ENCODE data around the gene DACT2.

Gene DACT2

DNA sequence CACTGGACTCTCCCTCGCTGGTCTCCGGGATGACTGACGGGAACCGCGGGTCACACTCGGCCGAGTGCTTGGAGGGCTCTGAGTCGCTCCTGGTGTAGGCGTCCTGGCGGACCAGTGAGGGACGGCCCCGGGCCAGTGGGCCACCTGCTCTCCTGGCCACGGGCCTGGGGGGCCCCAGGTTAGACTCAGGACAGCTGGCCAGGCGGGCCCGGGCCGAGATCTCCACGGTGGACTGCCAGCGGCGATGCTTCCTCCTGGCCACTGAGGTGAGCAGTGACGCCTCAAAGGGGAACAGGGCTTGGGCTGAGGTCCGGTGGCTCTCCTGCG is 11.9 kb downstream of the DACT2 start:
- ATAC-seq = no peak
- TF ChIP-seq ESRRG (CRISPR knock-in tag; IDR thresholded peaks at IDR 0.05) = no peak
- no peak for TF ChIP-seq ZNF70 (CRISPR knock-in tag; IDR thresholded peaks at IDR 0.05)
- TF ChIP-seq, protein P1, sequence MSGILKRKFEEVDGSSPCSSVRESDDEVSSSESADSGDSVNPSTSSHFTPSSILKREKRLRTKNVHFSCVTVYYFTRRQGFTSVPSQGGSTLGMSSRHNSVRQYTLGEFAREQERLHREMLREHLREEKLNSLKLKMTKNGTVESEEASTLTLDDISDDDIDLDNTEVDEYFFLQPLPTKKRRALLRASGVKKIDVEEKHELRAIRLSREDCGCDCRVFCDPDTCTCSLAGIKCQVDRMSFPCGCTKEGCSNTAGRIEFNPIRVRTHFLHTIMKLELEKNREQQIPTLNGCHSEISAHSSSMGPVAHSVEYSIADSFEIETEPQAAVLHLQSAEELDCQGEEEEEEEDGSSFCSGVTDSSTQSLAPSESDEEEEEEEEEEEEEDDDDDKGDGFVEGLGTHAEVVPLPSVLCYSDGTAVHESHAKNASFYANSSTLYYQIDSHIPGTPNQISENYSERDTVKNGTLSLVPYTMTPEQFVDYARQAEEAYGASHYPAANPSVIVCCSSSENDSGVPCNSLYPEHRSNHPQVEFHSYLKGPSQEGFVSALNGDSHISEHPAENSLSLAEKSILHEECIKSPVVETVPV (CRISPR knock-in tag; IDR thresholded peaks at IDR 0.05) = no peak
- no peak for TF ChIP-seq CSDC2 (CRISPR knock-in tag; IDR thresholded peaks at IDR 0.05)
- TF ChIP-seq, protein P2, sequence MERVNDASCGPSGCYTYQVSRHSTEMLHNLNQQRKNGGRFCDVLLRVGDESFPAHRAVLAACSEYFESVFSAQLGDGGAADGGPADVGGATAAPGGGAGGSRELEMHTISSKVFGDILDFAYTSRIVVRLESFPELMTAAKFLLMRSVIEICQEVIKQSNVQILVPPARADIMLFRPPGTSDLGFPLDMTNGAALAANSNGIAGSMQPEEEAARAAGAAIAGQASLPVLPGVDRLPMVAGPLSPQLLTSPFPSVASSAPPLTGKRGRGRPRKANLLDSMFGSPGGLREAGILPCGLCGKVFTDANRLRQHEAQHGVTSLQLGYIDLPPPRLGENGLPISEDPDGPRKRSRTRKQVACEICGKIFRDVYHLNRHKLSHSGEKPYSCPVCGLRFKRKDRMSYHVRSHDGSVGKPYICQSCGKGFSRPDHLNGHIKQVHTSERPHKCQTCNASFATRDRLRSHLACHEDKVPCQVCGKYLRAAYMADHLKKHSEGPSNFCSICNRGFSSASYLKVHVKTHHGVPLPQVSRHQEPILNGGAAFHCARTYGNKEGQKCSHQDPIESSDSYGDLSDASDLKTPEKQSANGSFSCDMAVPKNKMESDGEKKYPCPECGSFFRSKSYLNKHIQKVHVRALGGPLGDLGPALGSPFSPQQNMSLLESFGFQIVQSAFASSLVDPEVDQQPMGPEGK (CRISPR knock-in tag; IDR thresholded peaks at IDR 0.05; ENCODE audit: borderline replicate concordance) = no peak
- TF ChIP-seq TOX (CRISPR knock-in tag; IDR thresholded peaks at IDR 0.05; ENCODE audit: borderline replicate concordance) = no peak
- no peak for TF ChIP-seq SNAI2 (CRISPR knock-in tag; IDR thresholded peaks at IDR 0.05)
- TF ChIP-seq, protein P3, sequence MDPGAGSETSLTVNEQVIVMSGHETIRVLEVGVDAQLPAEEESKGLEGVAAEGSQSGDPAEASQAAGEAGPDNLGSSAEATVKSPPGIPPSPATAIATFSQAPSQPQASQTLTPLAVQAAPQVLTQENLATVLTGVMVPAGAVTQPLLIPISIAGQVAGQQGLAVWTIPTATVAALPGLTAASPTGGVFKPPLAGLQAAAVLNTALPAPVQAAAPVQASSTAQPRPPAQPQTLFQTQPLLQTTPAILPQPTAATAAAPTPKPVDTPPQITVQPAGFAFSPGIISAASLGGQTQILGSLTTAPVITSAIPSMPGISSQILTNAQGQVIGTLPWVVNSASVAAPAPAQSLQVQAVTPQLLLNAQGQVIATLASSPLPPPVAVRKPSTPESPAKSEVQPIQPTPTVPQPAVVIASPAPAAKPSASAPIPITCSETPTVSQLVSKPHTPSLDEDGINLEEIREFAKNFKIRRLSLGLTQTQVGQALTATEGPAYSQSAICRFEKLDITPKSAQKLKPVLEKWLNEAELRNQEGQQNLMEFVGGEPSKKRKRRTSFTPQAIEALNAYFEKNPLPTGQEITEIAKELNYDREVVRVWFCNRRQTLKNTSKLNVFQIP (CRISPR knock-in tag; IDR thresholded peaks at IDR 0.05; ENCODE audit: borderline replicate concordance, low read depth) = no peak
- no peak for TF ChIP-seq BACH2 (CRISPR knock-in tag; IDR thresholded peaks at IDR 0.05; ENCODE audit: borderline replicate concordance)
- TF ChIP-seq ISL1 (CRISPR knock-in tag; IDR thresholded peaks at IDR 0.05) = no peak
- TF ChIP-seq GLIS3 (CRISPR knock-in tag; IDR thresholded peaks at IDR 0.05) = no peak
- no peak for TF ChIP-seq ZNF8 (CRISPR knock-in tag; IDR thresholded peaks at IDR 0.05)
- TF ChIP-seq ZC3H10 (CRISPR knock-in tag; IDR thresholded peaks at IDR 0.05) = no peak
- TF ChIP-seq ZNF565 (CRISPR knock-in tag; conservative IDR thresholded peaks at IDR 0.05; ENCODE audit: low read depth) = no peak
- TF ChIP-seq, protein P4, sequence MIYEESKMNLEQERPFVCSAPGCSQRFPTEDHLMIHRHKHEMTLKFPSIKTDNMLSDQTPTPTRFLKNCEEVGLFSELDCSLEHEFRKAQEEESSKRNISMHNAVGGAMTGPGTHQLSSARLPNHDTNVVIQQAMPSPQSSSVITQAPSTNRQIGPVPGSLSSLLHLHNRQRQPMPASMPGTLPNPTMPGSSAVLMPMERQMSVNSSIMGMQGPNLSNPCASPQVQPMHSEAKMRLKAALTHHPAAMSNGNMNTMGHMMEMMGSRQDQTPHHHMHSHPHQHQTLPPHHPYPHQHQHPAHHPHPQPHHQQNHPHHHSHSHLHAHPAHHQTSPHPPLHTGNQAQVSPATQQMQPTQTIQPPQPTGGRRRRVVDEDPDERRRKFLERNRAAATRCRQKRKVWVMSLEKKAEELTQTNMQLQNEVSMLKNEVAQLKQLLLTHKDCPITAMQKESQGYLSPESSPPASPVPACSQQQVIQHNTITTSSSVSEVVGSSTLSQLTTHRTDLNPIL (CRISPR knock-in tag; IDR thresholded peaks at IDR 0.05; ENCODE audit: low read depth) = no peak
- TF ChIP-seq TCF4 (CRISPR knock-in tag; IDR thresholded peaks at IDR 0.05; ENCODE audit: borderline replicate concordance) = no peak
- no peak for TF ChIP-seq ZFP30 (CRISPR knock-in tag; IDR thresholded peaks at IDR 0.05)

DNA sequence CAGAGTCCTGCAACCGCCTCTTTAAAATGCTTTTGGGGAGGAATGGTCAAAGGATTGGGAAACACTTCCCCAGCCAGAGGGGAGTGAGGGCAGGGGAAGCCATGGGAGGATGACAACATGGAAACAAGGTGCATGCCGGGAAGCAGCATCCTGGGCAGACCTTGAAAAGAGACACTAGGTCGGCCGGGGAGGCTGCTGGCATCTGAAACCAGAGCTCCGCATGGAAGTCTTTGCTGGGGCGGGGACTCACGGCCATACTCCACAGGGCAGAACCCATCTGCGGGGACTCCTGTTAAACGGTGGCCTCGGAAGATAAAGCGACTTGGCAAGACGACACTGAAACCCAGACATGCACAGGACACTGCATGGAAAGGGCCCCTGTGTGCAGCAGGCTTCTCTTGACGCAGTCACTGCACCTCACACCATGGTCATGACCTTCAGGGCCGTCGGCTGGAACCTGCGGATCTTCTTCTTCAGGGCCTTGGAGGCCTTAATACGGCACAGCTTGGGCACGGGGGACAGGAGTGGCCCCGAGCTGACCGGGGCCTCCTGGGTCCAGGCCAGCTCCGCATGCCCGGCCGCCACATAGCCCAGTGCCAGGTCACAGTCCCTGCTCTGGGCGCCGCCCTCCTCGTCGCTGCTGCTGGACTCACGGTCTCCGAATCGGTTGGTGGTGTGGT is 12.4 kb downstream of the DACT2 start:
- TF ChIP-seq, protein P2 (CRISPR knock-in tag; IDR thresholded peaks at IDR 0.05; ENCODE audit: borderline replicate concordance) = no peak
- TF ChIP-seq CSDC2 (CRISPR knock-in tag; IDR thresholded peaks at IDR 0.05) (no peak), ZFP3 (CRISPR knock-in tag; IDR thresholded peaks at IDR 0.05) (no peak), ZNF8 (CRISPR knock-in tag; IDR thresholded peaks at IDR 0.05) (no peak), ESRRG (CRISPR knock-in tag; IDR thresholded peaks at IDR 0.05) (no peak), ZC3H10 (CRISPR knock-in tag; IDR thresholded peaks at IDR 0.05) (no peak), BACH2 (CRISPR knock-in tag; IDR thresholded peaks at IDR 0.05; ENCODE audit: borderline replicate concordance) (no peak), ZNF70 (CRISPR knock-in tag; IDR thresholded peaks at IDR 0.05) (no peak), TCF4 (CRISPR knock-in tag; IDR thresholded peaks at IDR 0.05; ENCODE audit: borderline replicate concordance) (no peak), SNAI2 (CRISPR knock-in tag; IDR thresholded peaks at IDR 0.05) (no peak), OSR1 (CRISPR knock-in tag; IDR thresholded peaks at IDR 0.05) (no peak), ARNTL (CRISPR knock-in tag; IDR thresholded peaks at IDR 0.05; ENCODE audit: borderline replicate concordance, low read depth) (no peak)
- TF ChIP-seq, protein P5, sequence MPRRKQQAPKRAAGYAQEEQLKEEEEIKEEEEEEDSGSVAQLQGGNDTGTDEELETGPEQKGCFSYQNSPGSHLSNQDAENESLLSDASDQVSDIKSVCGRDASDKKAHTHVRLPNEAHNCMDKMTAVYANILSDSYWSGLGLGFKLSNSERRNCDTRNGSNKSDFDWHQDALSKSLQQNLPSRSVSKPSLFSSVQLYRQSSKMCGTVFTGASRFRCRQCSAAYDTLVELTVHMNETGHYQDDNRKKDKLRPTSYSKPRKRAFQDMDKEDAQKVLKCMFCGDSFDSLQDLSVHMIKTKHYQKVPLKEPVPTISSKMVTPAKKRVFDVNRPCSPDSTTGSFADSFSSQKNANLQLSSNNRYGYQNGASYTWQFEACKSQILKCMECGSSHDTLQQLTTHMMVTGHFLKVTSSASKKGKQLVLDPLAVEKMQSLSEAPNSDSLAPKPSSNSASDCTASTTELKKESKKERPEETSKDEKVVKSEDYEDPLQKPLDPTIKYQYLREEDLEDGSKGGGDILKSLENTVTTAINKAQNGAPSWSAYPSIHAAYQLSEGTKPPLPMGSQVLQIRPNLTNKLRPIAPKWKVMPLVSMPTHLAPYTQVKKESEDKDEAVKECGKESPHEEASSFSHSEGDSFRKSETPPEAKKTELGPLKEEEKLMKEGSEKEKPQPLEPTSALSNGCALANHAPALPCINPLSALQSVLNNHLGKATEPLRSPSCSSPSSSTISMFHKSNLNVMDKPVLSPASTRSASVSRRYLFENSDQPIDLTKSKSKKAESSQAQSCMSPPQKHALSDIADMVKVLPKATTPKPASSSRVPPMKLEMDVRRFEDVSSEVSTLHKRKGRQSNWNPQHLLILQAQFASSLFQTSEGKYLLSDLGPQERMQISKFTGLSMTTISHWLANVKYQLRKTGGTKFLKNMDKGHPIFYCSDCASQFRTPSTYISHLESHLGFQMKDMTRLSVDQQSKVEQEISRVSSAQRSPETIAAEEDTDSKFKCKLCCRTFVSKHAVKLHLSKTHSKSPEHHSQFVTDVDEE (CRISPR knock-in tag; IDR thresholded peaks at IDR 0.05) = no peak
- TF ChIP-seq, protein P3 (CRISPR knock-in tag; IDR thresholded peaks at IDR 0.05; ENCODE audit: borderline replicate concordance, low read depth) = no peak
- TF ChIP-seq, protein P4 (CRISPR knock-in tag; IDR thresholded peaks at IDR 0.05; ENCODE audit: low read depth) = no peak
- no peak for ATAC-seq
